HEK293 (cell line): Measurements from ENCODE around the gene UGGT1.

ENCODE experiments used
- CTCF ChIA-PET: fragments of 350-600 bp; formaldehyde crosslinking; extraction: SDS; loops from one replicate; lab custom pipeline; 2021; ENCODE audit warnings: antibody characterized with exemption; lab: Yijun Ruan, JAX
- POLR2A ChIA-PET: fragments of 300-600 bp; formaldehyde crosslinking; extraction: SDS; loops from one replicate; lab custom pipeline; 2020; ENCODE audit warnings: antibody characterized with exemption, inconsistent platforms; lab: Yijun Ruan, JAX
- H3K27ac ChIP-seq: fragments of 200-500 bp; sonication (Bioruptor generic); 2 replicates; pipeline ENCODE4 v1.5.1; 2014; ENCODE audit warnings: low read depth, low read length, control low read depth, inconsistent platforms; ENCODE audit errors: extremely low read depth
- H3K36me3 ChIP-seq, 2 experiments: fragments of 200-500 bp in 1 of 2; sonication (Bioruptor generic) in 1 of 2; 1 replicate in 1 of 2; 2 replicates in 1 of 2; pipeline ENCODE4 v1.5.1; 2014 to 2017; ENCODE audit warnings: inconsistent platforms in 2 of 2, low read length in 2 of 2; ENCODE audit not compliant: control insufficient read depth in 2 of 2, insufficient read depth in 1 of 2
- H3K4me1 ChIP-seq: fragments of 200-500 bp; sonication (Bioruptor generic); 2 replicates; pipeline ENCODE4 v1.5.1; 2014; ENCODE audit warnings: mild to moderate bottlenecking, low read length, inconsistent platforms; ENCODE audit not compliant: control insufficient read depth, insufficient read depth
- H3K4me3 ChIP-seq: 2 replicates; pipeline ENCODE4 v1.5.1; 2011; ENCODE audit warnings: low read depth, mild to moderate bottlenecking, control low read depth, low read length, moderate library complexity
- H3K9me3 ChIP-seq: fragments of 200-500 bp; sonication (Bioruptor generic); 2 replicates; pipeline ENCODE4 v1.5.1; 2014; ENCODE audit warnings: low read depth, low read length, inconsistent platforms; ENCODE audit not compliant: control insufficient read depth, insufficient read depth
- OSR2 ChIP-seq: fragments of 450-650 bp; formaldehyde crosslinking; IDR thresholded peaks from 2 replicates; pipeline ENCODE4 v1.5.1; 2016; ENCODE audit warnings: missing biosample characterization, missing genetic modification characterization

The UGGT1 gene

GRCh38 chr2:128241896-128242295, 150.9 kb downstream of the UGGT1 start:
- Histone ChIP-seq H3K9me3 (no peaks in the 10 kb centered on the region), H3K27ac (no peak overlapping the region), H3K4me3 (no peak overlapping the region), H3K4me1 (no peaks in the 10 kb centered on the region), H3K36me3 (no peaks in the 10 kb centered on the region)
- ChIA-PET POLR2A (no interaction called here), CTCF (no interaction called here)
- TF ChIP-seq OSR2 (tag by site-specific recombination), result no peak
- TF ChIP-seq, all 188 proteins: peak for 0
